ENCODE measurements around the gene AADAC. TPM values are rescaled to one million over a fixed set of nuclear protein-coding genes. Genes with fewer than 3 reads are reported as not detected.

The AADAC gene
- total and polyA plus RNA-seq, 2 of the 13 experiments (the other 11 are each of a cell fraction or from before 2014, with no cell fraction given): 0.87 to 1.5 TPM

GRCh38 chr3:151838574-151839312, 24.8 kb downstream of the AADAC start (continued):
- peak; percentile 84 for TF ChIP-seq RAD21 (CRISPR knock-in tag; IDR thresholded peaks at IDR 0.05)

DNA sequence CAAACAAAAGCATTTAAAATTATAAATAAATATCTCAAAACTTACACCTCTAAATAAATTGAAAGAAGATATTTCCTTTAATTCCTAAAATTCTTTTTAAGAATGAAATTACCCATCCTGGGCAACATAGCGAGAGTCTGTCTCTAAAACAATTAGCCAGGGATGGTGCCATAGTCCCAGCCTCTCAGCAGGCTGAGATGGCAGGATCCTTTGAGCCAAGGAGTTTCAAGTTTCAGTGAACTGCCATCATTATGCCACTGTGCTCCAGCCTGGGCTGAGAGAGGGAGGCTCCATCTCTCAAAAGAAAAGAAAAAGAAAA, 25.4 kb downstream of the AADAC start:
- intact Hi-C loops (cut with micrococcal nuclease; ENCODE audit: unreplicated experiment): loop anchor here (1.0 to 5.0 kb wide), 5 partner anchors 68 to 612 kb away; no protein-coding TSS in a partner anchor
- in situ Hi-C loops (cut with HindIII; ENCODE audit: extremely low pct_ligation_motif_present, low pct_unique_long_range_greater_than_20kb): loop anchor here (10.0 kb wide), 1 partner anchor 374 kb away; the partner anchor contains the start of gene IGSF10
- FAIRE-seq (no peak), ATAC-seq (no peak), DNase-seq (ENCODE audit: low spot score) (no peak)
- CTCF ChIA-PET (ENCODE audit: low intra/inter-chr PET ratio, low total read pairs): interaction anchor here (1.1 to 3.6 kb wide), 5 partner anchors 178 to 671 kb away, joined by 3 to 34 read pairs (median 4); no protein-coding TSS in a partner anchor
- H2AFZ ChIP-seq (ENCODE audit: low read length): no peak overlapping the region
- no peak overlapping the region for H3K4me3 ChIP-seq (replicated peaks in 1 of 3; ENCODE audit: insufficient read depth in 1 of 3, low read depth in 2 of 3, low read length in 3 of 3)
- H3K79me2 ChIP-seq (ENCODE audit: insufficient read depth, low read length): no peaks in the 10 kb centered on the region
- BruUV-seq (replicated peaks): no TSS peak
- 12% methylated on average over 1 of the region's 1 CpG for WGBS (ENCODE audit: low lambda C conversion rate)
- peaks cover 8% of the 10 kb centered on the region; the same call in 1 of the 2 replicates for H3K4me1 ChIP-seq (ENCODE audit: insufficient read depth, low read length)
- H4K20me1 ChIP-seq (ENCODE audit: insufficient read depth, low read length): no peaks in the 10 kb centered on the region
- no peak overlapping the region for H3K27ac ChIP-seq (ENCODE audit: extremely low read length, insufficient read depth, low read length)
- no peak overlapping the region for H3K4me2 ChIP-seq (ENCODE audit: low read depth, low read length)
- no peaks in the 10 kb centered on the region for H3K9me3 ChIP-seq (ENCODE audit: low read length)
- H3K36me3 ChIP-seq (replicated peaks in 1 of 2; ENCODE audit: control insufficient read depth in 1 of 2, insufficient read depth in 2 of 2, low read length in 2 of 2): no peaks in the 10 kb centered on the region
- H3K9ac ChIP-seq (ENCODE audit: insufficient read depth, low read depth, low read length): no peak overlapping the region
- TF ChIP-seq KDM1A (CRISPR knock-in tag; IDR thresholded peaks at IDR 0.05) (no peak), HNRNPH1 (optimal IDR thresholded peaks at IDR 0.05; ENCODE audit: low read depth, low read length) (no peak), ZNF256 (CRISPR knock-in tag; conservative IDR thresholded peaks at IDR 0.05) (no peak), MEIS2 (CRISPR knock-in tag; IDR thresholded peaks at IDR 0.05) (no peak), DR1 (CRISPR knock-in tag; IDR thresholded peaks at IDR 0.05) (no peak), RFX1 (IDR thresholded peaks at IDR 0.05) (no peak), AKAP8 (CRISPR knock-in tag; IDR thresholded peaks at IDR 0.05) (no peak), BHLHE40 (IDR thresholded peaks at IDR 0.05; ENCODE audit: low read length) (no peak), ZNF160 (CRISPR knock-in tag; IDR thresholded peaks at IDR 0.05) (no peak)
- POLR2A ChIA-PET: no interaction called here
- no peaks in the 10 kb centered on the region for H3K27me3 ChIP-seq (ENCODE audit: control insufficient read depth in 1 of 2, insufficient read depth in 2 of 2, low read length in 2 of 2)
